Gastroesophageal sphincter (tissue), 3 donors: ENCODE data around the gene CSNK1G1.

Source experiments
- EP300 ChIP-seq: sonication (generic); formaldehyde crosslinking; IDR thresholded peaks from one replicate; pipeline ENCODE4 v1.6.1; 2017; ENCODE audit warnings: antibody characterized with exemption, mild to moderate bottlenecking
- POLR2A ChIP-seq, 2 donors: fragments of 450-650 bp; IDR thresholded peaks; one replicate each; pipeline ENCODE4 v1.6.1; 2017; ENCODE audit warnings: antibody characterized with exemption in 2 of 2, mild to moderate bottlenecking in 2 of 2, moderate library complexity in 1 of 2
- POLR2AphosphoS5 ChIP-seq: sonication (generic); formaldehyde crosslinking; IDR thresholded peaks from one replicate; pipeline ENCODE4 v1.6.1; 2017; ENCODE audit warnings: antibody characterized with exemption
- TF ChIP-seq, protein P1 (sequence below), 4 experiments: fragments of 200-600 bp in 2 of 4; fragments of 450-650 bp in 2 of 4; sonication (generic) in 1 of 4; IDR thresholded peaks; one replicate each; pipeline ENCODE4 v1.5.1; 2017 to 2019; ENCODE audit warnings: antibody characterized with exemption in 4 of 4, mild to moderate bottlenecking in 2 of 4, moderate library complexity in 2 of 4

DNA sequence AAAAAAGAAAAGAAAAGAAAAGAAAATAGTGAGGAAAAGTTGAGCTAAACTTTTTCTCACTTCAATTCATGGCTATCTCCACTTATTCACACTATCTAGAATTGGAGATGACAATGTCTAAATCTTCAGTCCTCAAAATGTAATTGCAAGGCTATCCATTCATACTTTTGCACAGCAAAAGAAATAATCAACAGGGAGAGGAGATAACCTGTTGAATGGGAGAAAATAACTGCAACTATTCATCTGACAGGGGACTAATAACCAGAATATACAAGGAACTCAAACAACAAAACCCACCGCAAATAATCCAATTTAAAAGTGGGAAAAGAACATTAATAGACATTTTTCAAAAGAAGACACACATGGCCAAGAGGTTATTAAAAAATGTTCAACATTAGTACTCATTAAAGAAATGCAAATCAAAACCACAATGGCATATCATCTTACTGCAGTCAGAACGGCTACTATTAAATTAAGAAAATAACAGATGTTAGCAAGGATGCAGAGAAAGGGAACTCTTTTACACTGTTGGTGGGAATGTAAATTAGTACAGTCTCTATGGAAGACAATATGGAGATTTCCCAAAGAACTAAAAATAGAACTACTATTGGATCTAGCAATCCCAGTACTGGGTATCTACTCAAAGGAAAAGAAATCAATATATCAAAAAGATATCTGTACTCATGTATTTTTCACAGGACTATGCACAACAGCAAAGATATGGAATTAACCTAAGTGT, 119.6 kb downstream of the CSNK1G1 start:
- TF ChIP-seq, protein P1, sequence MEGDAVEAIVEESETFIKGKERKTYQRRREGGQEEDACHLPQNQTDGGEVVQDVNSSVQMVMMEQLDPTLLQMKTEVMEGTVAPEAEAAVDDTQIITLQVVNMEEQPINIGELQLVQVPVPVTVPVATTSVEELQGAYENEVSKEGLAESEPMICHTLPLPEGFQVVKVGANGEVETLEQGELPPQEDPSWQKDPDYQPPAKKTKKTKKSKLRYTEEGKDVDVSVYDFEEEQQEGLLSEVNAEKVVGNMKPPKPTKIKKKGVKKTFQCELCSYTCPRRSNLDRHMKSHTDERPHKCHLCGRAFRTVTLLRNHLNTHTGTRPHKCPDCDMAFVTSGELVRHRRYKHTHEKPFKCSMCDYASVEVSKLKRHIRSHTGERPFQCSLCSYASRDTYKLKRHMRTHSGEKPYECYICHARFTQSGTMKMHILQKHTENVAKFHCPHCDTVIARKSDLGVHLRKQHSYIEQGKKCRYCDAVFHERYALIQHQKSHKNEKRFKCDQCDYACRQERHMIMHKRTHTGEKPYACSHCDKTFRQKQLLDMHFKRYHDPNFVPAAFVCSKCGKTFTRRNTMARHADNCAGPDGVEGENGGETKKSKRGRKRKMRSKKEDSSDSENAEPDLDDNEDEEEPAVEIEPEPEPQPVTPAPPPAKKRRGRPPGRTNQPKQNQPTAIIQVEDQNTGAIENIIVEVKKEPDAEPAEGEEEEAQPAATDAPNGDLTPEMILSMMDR (IDR thresholded peaks at IDR 0.05): no peak
- TF ChIP-seq POLR2A (IDR thresholded peaks at IDR 0.05) (no peak), POLR2AphosphoS5 (no peak), EP300 (no peak)
